HG02970 (cell line): Measurements from ENCODE around the gene CLK3.
A peak's percentile ranks its signal among the peaks of the same experiment; 100 is the strongest.

Experiments used
- ATAC-seq: cut with Tn5 transposase; IDR thresholded peaks from one replicate; pipeline ENCODE4 v1.9.1; 2021; ENCODE audit warnings: mild to moderate bottlenecking, moderate library complexity, moderate number of reproducible peaks; ENCODE audit not compliant: unreplicated experiment, low FRiP score

CLK3 gene

DNA sequence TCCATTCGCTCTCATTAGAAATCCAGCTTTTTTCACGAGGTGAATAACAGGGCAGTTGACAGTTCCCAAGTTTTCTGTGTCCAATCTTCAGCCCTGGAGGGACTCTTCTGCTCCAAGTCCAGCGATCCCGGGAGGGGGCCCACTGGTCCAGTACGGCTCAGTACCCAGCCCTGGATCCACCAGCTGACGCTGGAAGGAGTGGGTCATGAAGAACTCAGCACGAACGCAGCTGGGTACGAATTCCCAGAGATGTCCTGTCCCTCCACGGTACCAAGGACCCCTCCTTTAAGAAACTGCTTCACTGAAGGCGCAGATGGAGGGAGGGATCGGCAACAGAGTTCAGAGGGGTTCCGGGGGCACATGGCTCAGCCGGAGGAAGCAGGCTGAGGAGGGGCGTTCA is 16.5 kb upstream of the CLK3 start:
- no peak for ATAC-seq

DNA sequence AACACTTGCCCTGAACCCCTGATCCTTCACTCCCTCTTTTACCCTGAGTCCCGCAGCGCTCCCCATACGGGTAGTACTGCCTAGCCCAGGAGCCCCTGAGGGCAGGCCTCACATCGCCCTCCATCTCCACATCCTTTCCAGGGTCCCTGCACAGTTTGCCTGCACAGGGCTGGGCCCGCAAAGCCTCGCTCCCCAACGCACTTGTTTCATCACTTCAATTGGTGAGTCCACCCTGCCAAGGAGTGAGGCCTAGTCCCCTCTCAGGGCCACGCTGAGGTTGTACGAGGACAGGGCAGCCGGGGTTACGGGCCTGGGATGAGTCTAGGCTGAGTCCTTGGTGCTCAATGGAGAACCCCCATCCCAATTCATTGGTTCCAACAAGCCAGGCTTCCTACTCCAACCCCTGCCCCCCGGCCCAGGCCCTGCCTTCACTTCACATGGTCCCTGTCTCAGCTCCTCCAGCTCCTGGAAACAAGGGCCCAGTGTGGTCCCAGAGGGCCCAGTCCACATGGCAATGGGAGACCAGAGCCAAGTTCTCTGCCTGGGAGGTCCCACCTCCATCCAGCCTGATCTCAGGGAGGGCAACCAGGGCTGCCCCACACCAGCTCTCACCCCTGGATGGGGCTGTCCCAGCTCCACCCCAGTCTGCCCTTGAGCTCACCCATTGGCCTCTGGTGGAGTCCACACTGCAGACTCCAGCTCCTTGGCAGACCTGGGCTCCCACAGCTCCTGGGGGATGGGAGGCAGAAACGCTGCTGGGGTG is 12.4 kb upstream of the CLK3 start:
- no peak for ATAC-seq

GRCh38 chr15:74603789-74604705 is 11.6 kb upstream of the CLK3 start:
- no peak for ATAC-seq

- ATAC-seq, result no peak
These were observed 10.4 kb upstream of the CLK3 start for GRCh38 chr15:74604983-74605794.

- ATAC-seq, result no peak
These were observed 9.9 kb upstream of the CLK3 start for GRCh38 chr15:74605795-74606150.

GRCh38 chr15:74608786-74609185 is 6.8 kb upstream of the CLK3 start:
- no peak for ATAC-seq

- ATAC-seq, result no peak
These were observed 5.7 kb upstream of the CLK3 start for GRCh38 chr15:74609938-74610301.

- no peak for ATAC-seq
These were observed 5.2 kb upstream of the CLK3 start for GRCh38 chr15:74610302-74610951.

- no peak for ATAC-seq
These were observed 4.3 kb upstream of the CLK3 start for GRCh38 chr15:74611341-74611740.

GRCh38 chr15:74611834-74612233 is 3.8 kb upstream of the CLK3 start:
- ATAC-seq, result no peak

DNA sequence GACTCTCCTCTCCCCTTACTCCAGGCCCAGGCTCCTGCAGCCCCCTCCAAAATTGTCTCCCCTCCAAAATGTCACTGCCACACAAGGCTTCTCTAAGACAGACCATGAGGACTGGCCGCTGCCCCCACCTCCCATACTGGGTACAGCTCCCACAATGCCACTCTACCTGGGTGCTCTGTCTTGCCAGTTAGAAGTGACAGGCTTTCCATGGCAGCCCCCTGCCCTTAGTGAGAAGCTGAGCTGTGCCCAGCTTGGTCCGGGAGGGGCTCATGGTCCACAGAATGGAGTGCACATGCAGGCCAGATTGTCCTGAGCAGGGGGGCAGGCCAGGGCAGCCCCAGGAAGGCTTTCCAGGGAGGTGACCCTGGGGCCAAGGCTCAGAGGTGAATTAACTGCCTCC is 3.0 kb upstream of the CLK3 start:
- no peak for ATAC-seq

GRCh38 chr15:74613089-74613952 is 2.3 kb upstream of the CLK3 start:
- ATAC-seq, result no peak

GRCh38 chr15:74613953-74614743 is 1.5 kb upstream of the CLK3 start:
- no peak for ATAC-seq

DNA sequence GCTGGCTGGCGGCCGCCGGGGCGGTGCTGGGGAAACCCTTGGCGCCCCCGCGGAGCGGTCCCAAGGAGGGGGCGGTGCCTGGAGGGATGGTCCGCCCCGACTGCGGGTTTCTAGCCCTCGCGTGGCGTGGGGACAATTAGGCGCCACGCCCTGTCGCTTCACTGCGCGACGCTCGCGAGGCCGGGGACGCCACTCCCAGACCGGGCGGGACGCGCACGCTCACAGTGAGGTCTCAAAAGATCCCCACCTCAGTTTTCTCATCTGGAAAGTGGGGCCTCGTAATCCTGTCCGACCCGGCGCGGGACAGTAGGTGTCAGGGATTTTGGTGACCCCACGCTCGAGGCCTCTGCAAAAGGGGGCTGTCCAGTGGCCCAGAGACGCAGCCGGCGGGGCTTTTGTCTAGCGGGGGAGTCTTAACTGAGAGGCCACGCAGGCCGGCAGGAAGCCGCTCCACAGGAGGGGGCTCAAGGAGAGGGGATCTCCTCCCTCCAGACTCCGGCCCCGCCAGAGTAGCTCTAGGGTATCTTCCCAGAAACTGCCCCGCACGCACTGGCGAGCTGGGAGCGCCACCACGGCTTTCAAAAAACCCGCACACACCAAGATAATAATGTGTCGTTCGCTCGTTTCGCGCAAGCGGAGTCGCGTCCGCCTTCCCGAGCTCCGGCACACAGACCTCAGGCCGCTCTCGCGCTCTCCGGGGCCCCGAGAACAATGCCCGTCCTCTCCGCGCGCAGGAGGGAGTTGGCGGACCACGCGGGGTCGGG is 710 bp upstream of the CLK3 start:
- ATAC-seq, result peak; percentile 48

DNA sequence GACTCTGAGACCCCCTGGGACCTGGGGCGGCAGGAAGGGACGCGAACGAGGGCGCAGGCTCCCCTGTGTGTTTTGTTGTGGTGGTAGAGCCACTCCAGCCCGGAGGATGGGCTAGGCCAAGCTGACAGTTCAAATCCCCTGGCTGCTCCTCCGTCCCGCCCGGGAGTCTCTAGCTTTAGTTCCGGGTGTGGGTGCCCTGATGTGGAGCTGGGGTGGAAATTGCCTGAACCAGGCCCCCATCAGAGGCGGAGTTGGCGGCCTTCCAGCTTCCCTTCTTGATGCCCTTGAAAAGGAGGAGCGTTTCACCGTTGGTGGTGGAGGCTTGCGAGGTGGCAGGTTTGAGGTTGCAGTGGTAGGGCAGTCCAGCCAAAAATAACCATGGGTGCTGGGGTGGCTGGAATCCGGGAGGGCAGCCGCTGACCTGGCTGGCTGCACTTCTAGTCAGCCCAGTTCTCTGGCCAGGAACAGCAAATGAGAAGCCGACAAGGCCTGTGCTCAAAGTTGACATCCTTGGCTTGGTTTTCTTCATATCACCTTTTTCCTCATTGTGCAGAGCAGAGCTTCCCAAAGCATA is 817 bp downstream of the CLK3 start:
- ATAC-seq, result no peak

- no peak for ATAC-seq
These were observed 1.4 kb downstream of the CLK3 start for GRCh38 chr15:74616996-74617395.

GRCh38 chr15:74618841-74619596 is 3.4 kb downstream of the CLK3 start:
- no peak for ATAC-seq
